GM12878 (cell line): Measurements from ENCODE around the gene RAB4B. TPM values are rescaled to one million over a fixed set of nuclear protein-coding genes. Genes with fewer than 3 reads are reported as not detected.

Source experiments
- BMI1 ChIP-seq: fragments of 450-650 bp; IDR thresholded peaks from 2 replicates; pipeline ENCODE4 v1.6.1; 2016; ENCODE audit warnings: mild to moderate bottlenecking, moderate library complexity, borderline replicate concordance
- CHD2 ChIP-seq: IDR thresholded peaks from 2 replicates; pipeline ENCODE4 v1.6.1; 2011; ENCODE audit warnings: low read depth, low read length, improper control_type of control experiment, borderline replicate concordance
- CHD4 ChIP-seq: fragments of 200-600 bp; sonication (generic); IDR thresholded peaks from 2 replicates; pipeline ENCODE4 v1.6.1; 2016; ENCODE audit warnings: mild to moderate bottlenecking
- ETV6 ChIP-seq, 2 experiments: fragments of 450-650 bp in 1 of 2; IDR thresholded peaks in 1 of 2; conservative IDR thresholded peaks in 1 of 2; 2 replicates each; pipeline ENCODE4 v1.6.1; 2014; ENCODE audit warnings: antibody characterized with exemption in 1 of 2, borderline replicate concordance in 1 of 2, low read depth in 1 of 2, mild to moderate bottlenecking in 1 of 2, moderate library complexity in 1 of 2
- FOS ChIP-seq: IDR thresholded peaks from 3 replicates; pipeline ENCODE4 v1.6.1; 2011; ENCODE audit warnings: borderline replicate concordance; ENCODE audit not compliant: insufficient read length; ENCODE audit errors: extremely low read depth
- FOXK2 ChIP-seq: fragments of 450-650 bp; IDR thresholded peaks from 2 replicates; pipeline ENCODE4 v1.6.1; 2017; ENCODE audit warnings: mild to moderate bottlenecking, moderate library complexity
- IKZF2 ChIP-seq, 2 experiments: fragments of 450-650 bp; IDR thresholded peaks; 2 replicates each; pipeline ENCODE4 v1.6.1; 2017; ENCODE audit warnings: mild to moderate bottlenecking in 2 of 2, moderate library complexity in 2 of 2
- MTA2 ChIP-seq: fragments of 450-650 bp; IDR thresholded peaks from 2 replicates; pipeline ENCODE4 v1.6.1; 2016; ENCODE audit warnings: low read depth, mild to moderate bottlenecking, moderate library complexity
- MYB ChIP-seq: fragments of 150-350 bp; IDR thresholded peaks from 2 replicates; pipeline ENCODE4 v1.6.1; 2014; ENCODE audit warnings: mild to moderate bottlenecking, low read depth, low read length, borderline replicate concordance
- NR2C2 ChIP-seq: IDR thresholded peaks from 2 replicates; pipeline ENCODE4 v1.6.1; 2011; ENCODE audit warnings: borderline replicate concordance, low read depth; ENCODE audit not compliant: control insufficient read depth, insufficient read length
- POLR2AphosphoS5 ChIP-seq: IDR thresholded peaks from 2 replicates; pipeline ENCODE4 v1.6.1; 2011; ENCODE audit warnings: mild to moderate bottlenecking, low read length, inconsistent platforms
- RAD51 ChIP-seq: fragments of 450-650 bp; IDR thresholded peaks from 2 replicates; pipeline ENCODE4 v1.6.1; 2016; ENCODE audit warnings: moderate library complexity, mild to moderate bottlenecking, inconsistent platforms
- RBBP5 ChIP-seq: fragments of 200-600 bp; sonication (generic); conservative IDR thresholded peaks from 2 replicates; pipeline ENCODE4 v1.6.1; 2016
- RELA ChIP-seq: fragments of 450-650 bp; IDR thresholded peaks from 2 replicates; pipeline ENCODE4 v1.8.0; 2014; ENCODE audit warnings: borderline replicate concordance; ENCODE audit not compliant: partially characterized antibody
- SMAD1 ChIP-seq: fragments of 450-650 bp; IDR thresholded peaks from 2 replicates; pipeline ENCODE4 v1.6.1; 2018; ENCODE audit warnings: mild to moderate bottlenecking, low read depth; ENCODE audit not compliant: partially characterized antibody
- SUZ12 ChIP-seq: fragments of 200-600 bp; sonication (generic); IDR thresholded peaks from one replicate; pipeline ENCODE4 v1.6.1; 2018; ENCODE audit warnings: antibody characterized with exemption, mild to moderate bottlenecking; ENCODE audit not compliant: unreplicated experiment
- polyA plus RNA-seq, 11 experiments: library from polyadenylated mRNA; depleted of rRNA in 4 of 11; unstranded in 6 of 11; stranded (reverse) in 5 of 11; fragments of >200 nt; fragmentation: Nextera tagmentation in 4 of 11; fragmentation: Illumina TruSeq in 1 of 11; extraction: Ambion mirVana in 4 of 11; extraction: Trizol in 1 of 11; gene quantifications; 1 replicate in 1 of 11; 2 replicates in 10 of 11; pipeline versions ENCODE4 v1.2.1 to v1.2.3, GENCODE V29; 2011 to 2016; ENCODE audit warnings: inconsistent platforms in 2 of 11, missing spikeins in 2 of 11, low read depth in 1 of 11
- total RNA-seq, 4 experiments: library from RNA; depleted of rRNA in 3 of 4; stranded (reverse); fragments of >200 nt in 3 of 4; fragmentation: Illumina TruSeq in 1 of 4; extraction: Trizol in 1 of 4; gene quantifications; 2 replicates each; pipeline versions ENCODE4 v1.2.1 to v1.2.3, GENCODE V29; 2013 to 2021
- TF ChIP-seq, protein P1 (sequence below): IDR thresholded peaks from 2 replicates; pipeline ENCODE4 v1.6.1; 2012; ENCODE audit warnings: mild to moderate bottlenecking, low read depth, low read length
- TF ChIP-seq, protein P2 (sequence below): fragments of 450-650 bp; IDR thresholded peaks from 2 replicates; pipeline ENCODE4 v1.6.1; 2018; ENCODE audit warnings: mild to moderate bottlenecking, low read depth, moderate library complexity; ENCODE audit not compliant: partially characterized antibody
- TF ChIP-seq, protein P3 (sequence below): fragments of 450-650 bp; conservative IDR thresholded peaks from 2 replicates; pipeline ENCODE4 v1.6.1; 2017; ENCODE audit warnings: mild to moderate bottlenecking, moderate library complexity
- TF ChIP-seq, protein P4 (sequence below): IDR thresholded peaks from 2 replicates; pipeline ENCODE4 v1.6.1; 2012; ENCODE audit warnings: low read depth, low read length, improper control_type of control experiment

RAB4B gene
- total and polyA plus RNA-seq, 10 of the 15 experiments (the other 5 are each of a cell fraction or from before 2014, with no cell fraction given) = 0.60 to 51.5 (median 27.7) TPM

DNA sequence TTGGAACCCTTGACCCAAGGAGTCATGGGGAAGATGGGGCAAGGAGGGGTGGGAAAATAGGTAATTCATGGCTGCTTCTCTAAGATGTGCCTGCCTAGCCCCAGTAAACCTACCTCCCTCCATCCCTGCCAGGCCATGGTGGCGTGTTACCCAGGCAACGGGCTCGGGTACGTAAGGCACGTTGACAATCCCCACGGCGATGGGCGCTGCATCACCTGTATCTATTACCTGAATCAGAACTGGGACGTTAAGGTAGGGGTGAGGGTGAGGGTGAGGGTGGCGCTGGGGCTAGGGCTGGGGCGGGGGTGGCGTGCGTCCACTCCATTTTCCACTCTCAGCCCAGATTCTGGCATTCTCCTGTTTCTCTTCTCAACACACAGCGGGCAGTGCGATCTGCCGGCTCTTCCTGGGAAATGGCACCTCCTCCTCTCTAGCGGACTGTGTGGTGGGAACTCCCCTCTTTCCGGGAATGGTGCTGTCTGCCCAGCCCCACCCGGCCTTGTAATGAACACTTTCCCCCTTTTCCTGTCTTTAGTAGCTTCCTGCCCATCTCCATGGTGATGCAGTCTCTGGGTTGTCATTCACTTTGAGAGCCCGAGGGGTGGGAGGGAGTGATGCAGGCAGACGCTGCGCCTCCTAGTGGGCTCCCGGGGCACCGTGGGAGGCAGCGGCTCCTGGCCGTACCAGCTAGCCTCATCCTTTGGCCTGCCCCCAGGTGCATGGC, 28.5 kb downstream of the RAB4B start (continued):
- TF ChIP-seq, protein P1, sequence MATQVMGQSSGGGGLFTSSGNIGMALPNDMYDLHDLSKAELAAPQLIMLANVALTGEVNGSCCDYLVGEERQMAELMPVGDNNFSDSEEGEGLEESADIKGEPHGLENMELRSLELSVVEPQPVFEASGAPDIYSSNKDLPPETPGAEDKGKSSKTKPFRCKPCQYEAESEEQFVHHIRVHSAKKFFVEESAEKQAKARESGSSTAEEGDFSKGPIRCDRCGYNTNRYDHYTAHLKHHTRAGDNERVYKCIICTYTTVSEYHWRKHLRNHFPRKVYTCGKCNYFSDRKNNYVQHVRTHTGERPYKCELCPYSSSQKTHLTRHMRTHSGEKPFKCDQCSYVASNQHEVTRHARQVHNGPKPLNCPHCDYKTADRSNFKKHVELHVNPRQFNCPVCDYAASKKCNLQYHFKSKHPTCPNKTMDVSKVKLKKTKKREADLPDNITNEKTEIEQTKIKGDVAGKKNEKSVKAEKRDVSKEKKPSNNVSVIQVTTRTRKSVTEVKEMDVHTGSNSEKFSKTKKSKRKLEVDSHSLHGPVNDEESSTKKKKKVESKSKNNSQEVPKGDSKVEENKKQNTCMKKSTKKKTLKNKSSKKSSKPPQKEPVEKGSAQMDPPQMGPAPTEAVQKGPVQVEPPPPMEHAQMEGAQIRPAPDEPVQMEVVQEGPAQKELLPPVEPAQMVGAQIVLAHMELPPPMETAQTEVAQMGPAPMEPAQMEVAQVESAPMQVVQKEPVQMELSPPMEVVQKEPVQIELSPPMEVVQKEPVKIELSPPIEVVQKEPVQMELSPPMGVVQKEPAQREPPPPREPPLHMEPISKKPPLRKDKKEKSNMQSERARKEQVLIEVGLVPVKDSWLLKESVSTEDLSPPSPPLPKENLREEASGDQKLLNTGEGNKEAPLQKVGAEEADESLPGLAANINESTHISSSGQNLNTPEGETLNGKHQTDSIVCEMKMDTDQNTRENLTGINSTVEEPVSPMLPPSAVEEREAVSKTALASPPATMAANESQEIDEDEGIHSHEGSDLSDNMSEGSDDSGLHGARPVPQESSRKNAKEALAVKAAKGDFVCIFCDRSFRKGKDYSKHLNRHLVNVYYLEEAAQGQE = no peak
- TF ChIP-seq SMAD1 (no peak), RELA (no peak), BMI1 (0 out of 2 replicates have a peak, but pooled peaks have one; percentile 35), NR2C2 (no peak), POLR2AphosphoS5 (0 out of 2 replicates have a peak, but pooled peaks have one; percentile 13), CHD4 (no peak), FOS (no peak), RBBP5 (no peak), ETV6 (conservative IDR thresholded peaks at IDR 0.05 in 1 of 2, IDR thresholded peaks at IDR 0.05 in 1 of 2; ENCODE audit: borderline replicate concordance in 1 of 2, low read depth in 1 of 2) (no peak), MYB (no peak), SUZ12 (no peak), FOXK2 (no peak), IKZF2 (IDR thresholded peaks at IDR 0.05) (peak; percentile 10 to 31; a peak in 1 of 4 replicates), RAD51 (no peak), CHD2 (no peak), MTA2 (no peak)
- TF ChIP-seq, protein P2, sequence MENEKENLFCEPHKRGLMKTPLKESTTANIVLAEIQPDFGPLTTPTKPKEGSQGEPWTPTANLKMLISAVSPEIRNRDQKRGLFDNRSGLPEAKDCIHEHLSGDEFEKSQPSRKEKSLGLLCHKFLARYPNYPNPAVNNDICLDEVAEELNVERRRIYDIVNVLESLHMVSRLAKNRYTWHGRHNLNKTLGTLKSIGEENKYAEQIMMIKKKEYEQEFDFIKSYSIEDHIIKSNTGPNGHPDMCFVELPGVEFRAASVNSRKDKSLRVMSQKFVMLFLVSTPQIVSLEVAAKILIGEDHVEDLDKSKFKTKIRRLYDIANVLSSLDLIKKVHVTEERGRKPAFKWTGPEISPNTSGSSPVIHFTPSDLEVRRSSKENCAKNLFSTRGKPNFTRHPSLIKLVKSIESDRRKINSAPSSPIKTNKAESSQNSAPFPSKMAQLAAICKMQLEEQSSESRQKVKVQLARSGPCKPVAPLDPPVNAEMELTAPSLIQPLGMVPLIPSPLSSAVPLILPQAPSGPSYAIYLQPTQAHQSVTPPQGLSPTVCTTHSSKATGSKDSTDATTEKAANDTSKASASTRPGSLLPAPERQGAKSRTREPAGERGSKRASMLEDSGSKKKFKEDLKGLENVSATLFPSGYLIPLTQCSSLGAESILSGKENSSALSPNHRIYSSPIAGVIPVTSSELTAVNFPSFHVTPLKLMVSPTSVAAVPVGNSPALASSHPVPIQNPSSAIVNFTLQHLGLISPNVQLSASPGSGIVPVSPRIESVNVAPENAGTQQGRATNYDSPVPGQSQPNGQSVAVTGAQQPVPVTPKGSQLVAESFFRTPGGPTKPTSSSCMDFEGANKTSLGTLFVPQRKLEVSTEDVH = no peak
- TF ChIP-seq, protein P3, sequence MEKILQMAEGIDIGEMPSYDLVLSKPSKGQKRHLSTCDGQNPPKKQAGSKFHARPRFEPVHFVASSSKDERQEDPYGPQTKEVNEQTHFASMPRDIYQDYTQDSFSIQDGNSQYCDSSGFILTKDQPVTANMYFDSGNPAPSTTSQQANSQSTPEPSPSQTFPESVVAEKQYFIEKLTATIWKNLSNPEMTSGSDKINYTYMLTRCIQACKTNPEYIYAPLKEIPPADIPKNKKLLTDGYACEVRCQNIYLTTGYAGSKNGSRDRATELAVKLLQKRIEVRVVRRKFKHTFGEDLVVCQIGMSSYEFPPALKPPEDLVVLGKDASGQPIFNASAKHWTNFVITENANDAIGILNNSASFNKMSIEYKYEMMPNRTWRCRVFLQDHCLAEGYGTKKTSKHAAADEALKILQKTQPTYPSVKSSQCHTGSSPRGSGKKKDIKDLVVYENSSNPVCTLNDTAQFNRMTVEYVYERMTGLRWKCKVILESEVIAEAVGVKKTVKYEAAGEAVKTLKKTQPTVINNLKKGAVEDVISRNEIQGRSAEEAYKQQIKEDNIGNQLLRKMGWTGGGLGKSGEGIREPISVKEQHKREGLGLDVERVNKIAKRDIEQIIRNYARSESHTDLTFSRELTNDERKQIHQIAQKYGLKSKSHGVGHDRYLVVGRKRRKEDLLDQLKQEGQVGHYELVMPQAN = no peak
- TF ChIP-seq, protein P4, sequence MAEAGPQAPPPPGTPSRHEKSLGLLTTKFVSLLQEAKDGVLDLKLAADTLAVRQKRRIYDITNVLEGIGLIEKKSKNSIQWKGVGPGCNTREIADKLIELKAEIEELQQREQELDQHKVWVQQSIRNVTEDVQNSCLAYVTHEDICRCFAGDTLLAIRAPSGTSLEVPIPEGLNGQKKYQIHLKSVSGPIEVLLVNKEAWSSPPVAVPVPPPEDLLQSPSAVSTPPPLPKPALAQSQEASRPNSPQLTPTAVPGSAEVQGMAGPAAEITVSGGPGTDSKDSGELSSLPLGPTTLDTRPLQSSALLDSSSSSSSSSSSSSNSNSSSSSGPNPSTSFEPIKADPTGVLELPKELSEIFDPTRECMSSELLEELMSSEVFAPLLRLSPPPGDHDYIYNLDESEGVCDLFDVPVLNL = no peak
